Prostate gland (tissue), 2 donors: ENCODE measurements around the gene PKHD1.
"Not testable (repeated sequence)": the region's sequence is repeated elsewhere in the genome, so short reads cannot be mapped to it uniquely, and the experiment has no call there.

Source experiments
- CTCF ChIP-seq, 4 experiments: fragments of 200-600 bp in 2 of 4; fragments of 450-650 bp in 2 of 4; sonication (generic) in 2 of 4; IDR thresholded peaks; 1 replicate in 3 of 4; 2 replicates in 1 of 4; pipeline ENCODE4 v1.5.1; 2016 to 2019; ENCODE audit warnings: antibody characterized with exemption in 4 of 4, mild to moderate bottlenecking in 2 of 4, moderate library complexity in 2 of 4
- POLR2A ChIP-seq: fragments of 450-650 bp; IDR thresholded peaks from one replicate; pipeline ENCODE4 v1.6.1; 2016; ENCODE audit warnings: antibody characterized with exemption, mild to moderate bottlenecking

DNA sequence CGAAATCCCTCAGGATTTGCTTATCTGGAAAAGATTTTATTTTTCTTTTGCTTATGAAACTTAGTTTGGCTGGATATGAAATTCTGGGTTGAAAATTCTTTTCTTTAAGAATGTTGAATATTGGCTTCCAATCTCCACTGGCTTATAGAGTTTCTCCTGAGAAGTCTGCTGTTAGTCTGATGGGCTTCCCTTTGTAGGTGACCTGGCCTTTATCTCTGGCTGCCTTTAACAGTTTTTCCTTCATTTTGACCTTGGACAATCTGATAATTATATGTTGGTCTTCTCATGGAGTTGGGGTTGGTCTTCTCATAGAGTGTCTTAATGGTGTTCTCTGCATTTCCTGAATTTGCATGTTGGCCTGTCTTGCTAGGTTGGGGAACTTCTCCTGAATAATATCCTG, 234.3 kb downstream of the PKHD1 start:
- not testable (repeated sequence) for TF ChIP-seq POLR2A; CTCF (IDR thresholded peaks at IDR 0.05)
